ENCODE data around the gene IGSF21. TPM values are rescaled to one million over a fixed set of nuclear protein-coding genes. Genes with fewer than 3 reads are reported as not detected.

Gene IGSF21
- total RNA-seq, 1 experiment from 2014 or later: not detected

DNA sequence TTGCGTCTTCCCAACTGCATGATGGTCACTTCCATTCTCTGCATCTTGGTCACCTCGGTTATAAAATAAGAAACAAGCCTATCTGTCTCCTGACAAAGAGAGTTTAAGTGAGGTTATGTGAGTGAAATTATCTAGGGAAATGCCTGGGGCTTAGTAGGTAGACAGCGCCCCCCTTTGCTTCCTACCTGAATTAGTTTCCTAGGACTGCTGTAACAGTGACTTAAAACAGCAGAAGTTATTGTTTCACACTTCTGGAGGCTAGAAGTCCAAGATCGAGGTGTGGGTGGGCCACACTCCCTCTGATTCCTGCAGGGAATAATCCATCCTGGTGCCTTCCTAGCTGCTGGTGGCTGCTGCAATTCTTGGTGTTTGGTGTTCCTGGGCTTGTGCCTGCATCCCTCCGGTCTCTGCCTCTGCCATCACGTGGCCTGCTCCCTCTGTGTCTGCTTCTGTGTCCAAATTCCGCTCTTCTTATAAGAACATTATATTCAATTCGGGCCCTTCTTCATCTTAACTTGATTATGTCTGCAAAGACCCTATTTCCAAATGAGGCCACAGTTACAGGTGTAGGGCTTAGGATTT lies 92.6 kb downstream of the IGSF21 start:
- no peak for DNase-seq
- H3K9me3 Mint-ChIP-seq (ENCODE audit: low read depth, unreplicated experiment): no peaks in the 10 kb centered on the region
- CTCF ChIA-PET: no interaction called here
- intact Hi-C loops (cut with micrococcal nuclease; ENCODE audit: unreplicated experiment): no loop called here
- no peak overlapping the region for H3K4me3 Mint-ChIP-seq (ENCODE audit: low read depth, unreplicated experiment)
- TF ChIP-seq, protein P1, sequence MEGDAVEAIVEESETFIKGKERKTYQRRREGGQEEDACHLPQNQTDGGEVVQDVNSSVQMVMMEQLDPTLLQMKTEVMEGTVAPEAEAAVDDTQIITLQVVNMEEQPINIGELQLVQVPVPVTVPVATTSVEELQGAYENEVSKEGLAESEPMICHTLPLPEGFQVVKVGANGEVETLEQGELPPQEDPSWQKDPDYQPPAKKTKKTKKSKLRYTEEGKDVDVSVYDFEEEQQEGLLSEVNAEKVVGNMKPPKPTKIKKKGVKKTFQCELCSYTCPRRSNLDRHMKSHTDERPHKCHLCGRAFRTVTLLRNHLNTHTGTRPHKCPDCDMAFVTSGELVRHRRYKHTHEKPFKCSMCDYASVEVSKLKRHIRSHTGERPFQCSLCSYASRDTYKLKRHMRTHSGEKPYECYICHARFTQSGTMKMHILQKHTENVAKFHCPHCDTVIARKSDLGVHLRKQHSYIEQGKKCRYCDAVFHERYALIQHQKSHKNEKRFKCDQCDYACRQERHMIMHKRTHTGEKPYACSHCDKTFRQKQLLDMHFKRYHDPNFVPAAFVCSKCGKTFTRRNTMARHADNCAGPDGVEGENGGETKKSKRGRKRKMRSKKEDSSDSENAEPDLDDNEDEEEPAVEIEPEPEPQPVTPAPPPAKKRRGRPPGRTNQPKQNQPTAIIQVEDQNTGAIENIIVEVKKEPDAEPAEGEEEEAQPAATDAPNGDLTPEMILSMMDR (IDR thresholded peaks at IDR 0.05; ENCODE audit: unreplicated experiment): no peak
- H3K4me1 Mint-ChIP-seq (ENCODE audit: low read depth, unreplicated experiment): no peaks in the 10 kb centered on the region
- no peaks in the 10 kb centered on the region for H3K36me3 Mint-ChIP-seq (ENCODE audit: insufficient read depth, unreplicated experiment)
- no peak overlapping the region for H3K27ac Mint-ChIP-seq (ENCODE audit: unreplicated experiment)
- peaks cover 88% of the 10 kb centered on the region for H3K27me3 Mint-ChIP-seq (ENCODE audit: unreplicated experiment)
- no TSS peak for BruUV-seq (replicated peaks)

DNA sequence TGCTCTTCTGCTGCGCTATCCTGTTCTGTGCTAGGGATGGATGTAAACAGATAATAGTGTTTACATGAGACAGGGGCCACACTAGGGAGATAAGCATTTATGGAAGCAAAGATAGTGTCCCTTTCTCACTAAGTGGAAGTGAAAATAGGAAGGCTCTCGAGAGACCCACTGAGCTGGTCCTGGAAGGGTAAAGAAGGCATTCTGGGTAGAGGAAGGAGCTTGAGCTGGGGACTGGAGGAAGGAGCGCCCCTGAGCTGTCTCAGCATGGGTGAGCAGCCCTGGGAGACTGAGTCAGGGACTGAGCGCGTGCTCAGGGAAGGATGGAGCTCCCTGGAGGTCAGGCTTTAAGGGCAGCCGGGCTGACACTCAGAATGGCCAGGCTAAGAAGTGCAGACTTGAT lies 93.3 kb downstream of the IGSF21 start:
- peaks cover 88% of the 10 kb centered on the region for H3K27me3 Mint-ChIP-seq (ENCODE audit: unreplicated experiment)
- no peak overlapping the region for H3K27ac Mint-ChIP-seq (ENCODE audit: unreplicated experiment)
- H3K9me3 Mint-ChIP-seq (ENCODE audit: low read depth, unreplicated experiment): no peaks in the 10 kb centered on the region
- no peaks in the 10 kb centered on the region for H3K36me3 Mint-ChIP-seq (ENCODE audit: insufficient read depth, unreplicated experiment)
- intact Hi-C loops (cut with micrococcal nuclease; ENCODE audit: unreplicated experiment): no loop called here
- TF ChIP-seq, protein P1 (IDR thresholded peaks at IDR 0.05; ENCODE audit: unreplicated experiment): no peak
- H3K4me3 Mint-ChIP-seq (ENCODE audit: low read depth, unreplicated experiment): no peak overlapping the region
- no peak for DNase-seq
- no TSS peak for BruUV-seq (replicated peaks)
- H3K4me1 Mint-ChIP-seq (ENCODE audit: low read depth, unreplicated experiment): no peaks in the 10 kb centered on the region
- CTCF ChIA-PET: no interaction called here

DNA sequence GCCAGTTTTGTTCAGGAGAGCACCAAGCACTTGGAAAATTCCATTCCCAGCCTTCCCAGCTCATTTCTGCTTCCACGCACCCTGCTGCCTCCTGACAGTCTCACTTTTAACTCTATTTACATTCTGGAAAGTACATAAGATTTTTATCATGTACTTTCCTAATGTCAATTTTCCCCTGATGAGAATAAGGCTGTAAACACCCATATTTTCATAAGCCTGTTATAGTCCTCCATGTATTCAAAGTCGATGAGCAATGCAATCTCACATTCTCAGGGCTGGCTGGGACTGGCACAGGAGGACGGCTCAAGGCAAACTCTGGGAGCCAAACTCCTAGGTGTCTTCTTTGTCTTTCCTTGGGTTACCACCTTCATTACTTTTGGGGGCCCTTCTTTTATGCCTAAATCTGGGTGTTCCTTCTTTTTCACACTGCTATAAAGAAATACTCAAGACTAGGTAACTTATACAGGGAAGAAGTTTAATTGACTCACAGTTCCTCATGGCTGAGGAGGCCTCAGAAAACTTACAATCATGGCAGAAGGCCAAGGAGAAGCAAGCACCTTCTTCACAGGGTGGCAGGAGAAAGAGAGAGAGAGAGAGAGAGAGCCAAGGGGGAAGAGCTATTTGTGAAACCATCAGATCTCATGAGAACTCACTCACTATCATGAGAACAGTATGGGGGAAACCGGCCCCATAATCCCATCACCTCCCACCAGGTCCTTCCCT lies 94.6 kb downstream of the IGSF21 start:
- CTCF ChIA-PET: no interaction called here
- peaks cover 94% of the 10 kb centered on the region for H3K27me3 Mint-ChIP-seq (ENCODE audit: unreplicated experiment)

DNA sequence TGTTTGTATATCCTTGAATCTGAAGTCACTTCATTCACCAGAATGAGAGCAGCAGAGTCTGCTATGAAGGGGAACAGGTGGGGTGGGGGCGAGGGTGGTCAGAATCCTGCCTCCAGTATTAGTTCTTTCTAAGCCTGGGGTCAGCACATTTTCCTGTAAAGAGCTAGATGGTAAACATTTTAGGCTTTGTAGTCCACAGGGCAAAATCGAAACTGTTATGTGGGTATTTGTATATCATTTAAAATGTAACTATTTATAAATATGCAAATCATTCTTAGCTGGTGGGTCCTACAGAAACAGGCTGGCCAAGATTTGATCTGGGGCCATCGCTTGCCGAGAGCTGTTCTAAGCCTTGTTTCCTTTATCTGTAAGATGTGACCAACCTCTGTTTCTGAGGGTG lies 96.0 kb downstream of the IGSF21 start:
- no peaks in the 10 kb centered on the region for H3K4me1 Mint-ChIP-seq (ENCODE audit: low read depth, unreplicated experiment)
- DNase-seq: no peak
- H3K4me3 Mint-ChIP-seq (ENCODE audit: low read depth, unreplicated experiment): no peak overlapping the region
- CTCF ChIA-PET: no interaction called here
- no peaks in the 10 kb centered on the region for H3K9me3 Mint-ChIP-seq (ENCODE audit: low read depth, unreplicated experiment)
- intact Hi-C loops (cut with micrococcal nuclease; ENCODE audit: unreplicated experiment): no loop called here
- H3K27me3 Mint-ChIP-seq (ENCODE audit: unreplicated experiment): peaks cover 98% of the 10 kb centered on the region
- no peak overlapping the region for H3K27ac Mint-ChIP-seq (ENCODE audit: unreplicated experiment)
- H3K36me3 Mint-ChIP-seq (ENCODE audit: insufficient read depth, unreplicated experiment): no peaks in the 10 kb centered on the region
- BruUV-seq (replicated peaks): no TSS peak
- TF ChIP-seq, protein P1 (IDR thresholded peaks at IDR 0.05; ENCODE audit: unreplicated experiment): no peak

More for the DNA sequence above, 94.6 kb downstream of the IGSF21 start:
- Mint-ChIP-seq H3K4me1 (ENCODE audit: low read depth, unreplicated experiment) (no peaks in the 10 kb centered on the region), H3K9me3 (ENCODE audit: low read depth, unreplicated experiment) (no peaks in the 10 kb centered on the region), H3K4me3 (ENCODE audit: low read depth, unreplicated experiment) (no peak overlapping the region), H3K27ac (ENCODE audit: unreplicated experiment) (no peak overlapping the region), H3K36me3 (ENCODE audit: insufficient read depth, unreplicated experiment) (no peaks in the 10 kb centered on the region)
- TF ChIP-seq, protein P1 (IDR thresholded peaks at IDR 0.05; ENCODE audit: unreplicated experiment): no peak
- intact Hi-C loops (cut with micrococcal nuclease; ENCODE audit: unreplicated experiment): no loop called here
- BruUV-seq (replicated peaks): no TSS peak
- no peak for DNase-seq
